ENCODE data around the gene ROCK2. TPM values are rescaled to one million over a fixed set of nuclear protein-coding genes. Genes with fewer than 3 reads are reported as not detected.
"Not testable (repeated sequence)": the region's sequence is repeated elsewhere in the genome, so short reads cannot be mapped to it uniquely, and the experiment has no call there.

Gene ROCK2
- polyA plus RNA-seq, 3 donors = 2.8 to 10.2 (median 4.3) TPM

GRCh38 chr2:11235583-11235982 is 108.9 kb downstream of the ROCK2 start:
- H3K4me3 Mint-ChIP-seq = no peak overlapping the region
- Histone ChIP-seq H3K27me3 (ENCODE audit: control insufficient read depth in 2 of 2, insufficient read depth in 2 of 2, low read length in 2 of 2) (no peaks in the 10 kb centered on the region), H3K9ac (ENCODE audit: insufficient read depth, low read length, poor library complexity, severe bottlenecking) (no peak overlapping the region), H3K4me1 (ENCODE audit: control insufficient read depth in 1 of 2, insufficient read depth in 2 of 2, low read length in 2 of 2) (no peaks in the 10 kb centered on the region), H3K4me2 (replicated peaks; ENCODE audit: extremely low read depth, low read length, poor library complexity, severe bottlenecking) (no peak overlapping the region), H4K20me1 (ENCODE audit: insufficient read depth, low read length) (peaks cover 11% of the 10 kb centered on the region), H3K27ac (ENCODE audit: low read depth in 1 of 2, low read length in 2 of 2) (no peak overlapping the region), H3K9me3 (replicated peaks in 1 of 2; ENCODE audit: control insufficient read depth in 1 of 2, insufficient read depth in 1 of 2, low read length in 2 of 2) (no peaks in the 10 kb centered on the region), H3K4me3 (replicated peaks in 1 of 3; ENCODE audit: low read depth in 2 of 3, low read length in 3 of 3) (no peak overlapping the region), H3K79me2 (ENCODE audit: insufficient read depth, low read length) (no peaks in the 10 kb centered on the region), H2AFZ (ENCODE audit: insufficient read depth, low read depth, low read length, poor library complexity, severe bottlenecking) (no peak overlapping the region), H3K36me3 (replicated peaks in 1 of 2; ENCODE audit: control insufficient read depth in 1 of 2, insufficient read depth in 2 of 2, low read length in 2 of 2) (peaks cover 2 to 11% of the 10 kb centered on the region in 2 donors)
- 100% methylated on average over 2 of the region's 2 CpGs for WGBS (ENCODE audit: insufficient coverage)
- no peak for DNase-seq
- no peaks in the 10 kb centered on the region for H3K27me3 Mint-ChIP-seq (ENCODE audit: low read depth in 3 of 3)
- no peak overlapping the region for H3K27ac Mint-ChIP-seq
- H3K9me3 Mint-ChIP-seq = no peaks in the 10 kb centered on the region
- peaks cover 3% of the 10 kb centered on the region for H3K4me1 Mint-ChIP-seq
- peaks cover 11 to 19% of the 10 kb centered on the region in 2 donors for H3K36me3 Mint-ChIP-seq
- intact Hi-C loops (cut with micrococcal nuclease) = loop anchor here in 1 of 2 donors (10.0 kb wide), 1 partner anchor 229 kb away; the partner anchor contains the start of gene E2F6
- no peak for TF ChIP-seq CTCF (IDR thresholded peaks at IDR 0.05)

GRCh38 chr2:11234309-11234708 is 110.1 kb downstream of the ROCK2 start:
- Histone ChIP-seq H3K36me3 (replicated peaks in 1 of 2; ENCODE audit: control insufficient read depth in 1 of 2, insufficient read depth in 2 of 2, low read length in 2 of 2) (peaks cover 2 to 11% of the 10 kb centered on the region in 2 donors), H4K20me1 (ENCODE audit: insufficient read depth, low read length) (peaks cover 1% of the 10 kb centered on the region), H3K9me3 (replicated peaks in 1 of 2; ENCODE audit: control insufficient read depth in 1 of 2, insufficient read depth in 1 of 2, low read length in 2 of 2) (no peaks in the 10 kb centered on the region), H3K79me2 (ENCODE audit: insufficient read depth, low read length) (peaks cover 4% of the 10 kb centered on the region), H3K27me3 (ENCODE audit: control insufficient read depth in 2 of 2, insufficient read depth in 2 of 2, low read length in 2 of 2) (no peaks in the 10 kb centered on the region), H3K4me3 (replicated peaks in 1 of 3; ENCODE audit: low read depth in 2 of 3, low read length in 3 of 3) (no peak overlapping the region), H3K27ac (ENCODE audit: low read depth in 1 of 2, low read length in 2 of 2) (no peak overlapping the region), H3K9ac (ENCODE audit: insufficient read depth, low read length, poor library complexity, severe bottlenecking) (no peak overlapping the region), H3K4me2 (replicated peaks; ENCODE audit: extremely low read depth, low read length, poor library complexity, severe bottlenecking) (no peak overlapping the region), H2AFZ (ENCODE audit: insufficient read depth, low read depth, low read length, poor library complexity, severe bottlenecking) (no peak overlapping the region), H3K4me1 (ENCODE audit: control insufficient read depth in 1 of 2, insufficient read depth in 2 of 2, low read length in 2 of 2) (no peaks in the 10 kb centered on the region)
- DNase-seq = no peak
- intact Hi-C loops (cut with micrococcal nuclease) = loop anchor here in 1 of 2 donors (10.0 kb wide), 1 partner anchor 230 kb away; the partner anchor contains the start of gene E2F6
- Mint-ChIP-seq H3K9me3 (no peaks in the 10 kb centered on the region), H3K4me3 (no peak overlapping the region), H3K27ac (no peak overlapping the region), H3K4me1 (peaks cover under 1% of the 10 kb centered on the region), H3K36me3 (peaks cover 13 to 26% of the 10 kb centered on the region in 2 donors), H3K27me3 (ENCODE audit: low read depth in 3 of 3) (no peaks in the 10 kb centered on the region)
- peak; percentile 34 for TF ChIP-seq CTCF (IDR thresholded peaks at IDR 0.05)
- no CpG with 5 or more reads among the region's 1 CpG for WGBS (ENCODE audit: insufficient coverage)

- WGBS (ENCODE audit: insufficient coverage) = no CpG with 5 or more reads among the region's 11 CpGs
- H3K36me3 Mint-ChIP-seq = peaks cover 16 to 25% of the 10 kb centered on the region in 2 donors
- not testable (repeated sequence) for H3K9me3 Mint-ChIP-seq
Observed at GRCh38 chr2:11231193-11231592, 113.2 kb downstream of the ROCK2 start.

More at GRCh38 chr2:11231193-11231592, 113.2 kb downstream of the ROCK2 start:
- peaks cover 7 to 15% of the 10 kb centered on the region in 2 donors for H3K36me3 ChIP-seq (replicated peaks in 1 of 2; ENCODE audit: control insufficient read depth in 1 of 2, insufficient read depth in 2 of 2, low read length in 2 of 2)
- H3K27ac Mint-ChIP-seq; H3K4me1 ChIP-seq (ENCODE audit: control insufficient read depth in 1 of 2, insufficient read depth in 2 of 2, low read length in 2 of 2); H4K20me1 ChIP-seq (ENCODE audit: insufficient read depth, low read length); H3K27me3 Mint-ChIP-seq (ENCODE audit: low read depth in 3 of 3); H3K4me2 ChIP-seq (replicated peaks; ENCODE audit: extremely low read depth, low read length, poor library complexity, severe bottlenecking); H2AFZ ChIP-seq (ENCODE audit: insufficient read depth, low read depth, low read length, poor library complexity, severe bottlenecking); H3K4me1 Mint-ChIP-seq; H3K9ac ChIP-seq (ENCODE audit: insufficient read depth, low read length, poor library complexity, severe bottlenecking); H3K4me3 ChIP-seq (replicated peaks in 1 of 3; ENCODE audit: low read depth in 2 of 3, low read length in 3 of 3); H3K27me3 ChIP-seq (ENCODE audit: control insufficient read depth in 2 of 2, insufficient read depth in 2 of 2, low read length in 2 of 2); DNase-seq; H3K4me3 Mint-ChIP-seq; H3K27ac ChIP-seq (ENCODE audit: low read depth in 1 of 2, low read length in 2 of 2); H3K79me2 ChIP-seq (ENCODE audit: insufficient read depth, low read length); H3K9me3 ChIP-seq (replicated peaks in 1 of 2; ENCODE audit: control insufficient read depth in 1 of 2, insufficient read depth in 1 of 2, low read length in 2 of 2): not testable (repeated sequence)
- intact Hi-C loops (cut with micrococcal nuclease) = loop anchor here in 1 of 2 donors (10.0 kb wide), 1 partner anchor 234 kb away; the partner anchor contains the start of gene E2F6
